ENCODE results near the gene RAET1L. TPM values are rescaled to one million over a fixed set of nuclear protein-coding genes. Genes with fewer than 3 reads are reported as not detected.
A peak's percentile ranks its signal among the peaks of the same experiment; 100 is the strongest.

RAET1L gene
- total and polyA plus RNA-seq, 9 of the 15 experiments (the other 6 are each of a cell fraction or from before 2014, with no cell fraction given): not detected

GRCh38 chr6:150068720-150069648, 43.7 kb upstream of the RAET1L start, which contains the start of gene ULBP3:
Gene ULBP3, minus strand, starts transcription at chr6:150069121. Its CDS starts 55 bp downstream, at chr6:150069066.
- Histone ChIP-seq H3K36me3 (ENCODE audit: control insufficient read depth, insufficient read depth, low read length) (no peaks in the 10 kb centered on the region), H3K9me1 (ENCODE audit: control insufficient read depth, insufficient read depth, low read length) (no peaks in the 10 kb centered on the region), H3K9me3 (replicated peaks; ENCODE audit: control insufficient read depth, insufficient read depth, low read depth, low read length) (no peaks in the 10 kb centered on the region), H3K9ac (ENCODE audit: insufficient read depth in 1 of 2, low read depth in 2 of 2, low read length in 2 of 2) (no peak within 1 kb of the TSS), H3K4me2 (ENCODE audit: insufficient read depth, low read length) (peak within 1 kb of the TSS; percentile 6; the same call in 1 of the 2 replicates), H4K20me1 (replicated peaks; ENCODE audit: control insufficient read depth, insufficient read depth, low read length) (no peaks in the 10 kb centered on the region), H3K4me1 (replicated peaks in 1 of 2; ENCODE audit: control insufficient read depth in 2 of 2, insufficient read depth in 2 of 2, low read length in 2 of 2) (peaks cover 5 to 24% of the 10 kb centered on the region in 2 experiments; a peak in 3 of 5 replicates), H3K4me3 (peak within 1 kb of the TSS; percentile 28; the same call in 1 of the 2 replicates), H2AFZ (ENCODE audit: low read depth, low read length) (peak within 1 kb of the TSS; percentile 36; the same call in 1 of the 2 replicates), H3K79me2 (ENCODE audit: control insufficient read depth, insufficient read depth, low read length) (no peaks in the 10 kb centered on the region), H3K27ac (ENCODE audit: extremely low read depth, low read depth, low read length) (no peak within 1 kb of the TSS), H3K27me3 (ENCODE audit: control insufficient read depth in 2 of 2, insufficient read depth in 2 of 2, low read length in 2 of 2) (peaks cover 18 to 52% of the 10 kb centered on the region in 2 experiments)
- 36% methylated on average over 34 of the region's 72 CpGs for WGBS (ENCODE audit: insufficient coverage, low coverage, missing lambda C conversion rate)
- peak; percentile 64 to 86 (median 84) for DNase-seq (ENCODE audit: extremely low read depth in 1 of 4, low spot score in 3 of 4)
- FAIRE-seq: no peak
- in situ Hi-C loops (cut with MboI) (loop anchor here (25.0 kb wide), 1 partner anchor 743 kb away; no protein-coding TSS in a partner anchor), intact Hi-C loops (cut with micrococcal nuclease) (loop anchor here (5.0 kb wide), 1 partner anchor 137 kb away; no protein-coding TSS in a partner anchor)
- peak; percentile 88 for ATAC-seq
- ChIA-PET CTCF (ENCODE audit: low intra/inter-chr PET ratio) (interaction anchor here (1.4 to 4.0 kb wide), 2 partner anchors 135 to 266 kb away, joined by 4 to 25 read pairs; no protein-coding TSS in a partner anchor), POLR2A (interaction anchor here (0.9 kb wide), 1 partner anchor 14 kb away, joined by 3 read pairs; no protein-coding TSS in a partner anchor)
- BruUV-seq (replicated peaks): no TSS peak
- TF ChIP-seq TOE1 (IDR thresholded peaks at IDR 0.05; ENCODE audit: borderline replicate concordance) (no peak), TOE1 (CRISPR knock-in tag; IDR thresholded peaks at IDR 0.05; ENCODE audit: borderline replicate concordance, low read depth) (no peak), MBD2 (IDR thresholded peaks at IDR 0.05; ENCODE audit: borderline replicate concordance, low read depth) (no peak), ZHX1 (conservative IDR thresholded peaks at IDR 0.05; ENCODE audit: low read length) (no peak), THRB (CRISPR knock-in tag; conservative IDR thresholded peaks at IDR 0.05) (no peak), ATF2 (CRISPR knock-in tag; IDR thresholded peaks at IDR 0.05) (no peak), RREB1 (CRISPR knock-in tag; IDR thresholded peaks at IDR 0.05) (no peak)

Measured in K562 (cell line).